NCI-H128 (cell line): ENCODE measurements around the gene PHKG2.

Experiments used
- DNase-seq: peaks from one replicate; lab custom pipeline; 2025; ENCODE audit not compliant: unreplicated experiment; lab: John Stamatoyannopoulos, UW

The PHKG2 gene

DNA sequence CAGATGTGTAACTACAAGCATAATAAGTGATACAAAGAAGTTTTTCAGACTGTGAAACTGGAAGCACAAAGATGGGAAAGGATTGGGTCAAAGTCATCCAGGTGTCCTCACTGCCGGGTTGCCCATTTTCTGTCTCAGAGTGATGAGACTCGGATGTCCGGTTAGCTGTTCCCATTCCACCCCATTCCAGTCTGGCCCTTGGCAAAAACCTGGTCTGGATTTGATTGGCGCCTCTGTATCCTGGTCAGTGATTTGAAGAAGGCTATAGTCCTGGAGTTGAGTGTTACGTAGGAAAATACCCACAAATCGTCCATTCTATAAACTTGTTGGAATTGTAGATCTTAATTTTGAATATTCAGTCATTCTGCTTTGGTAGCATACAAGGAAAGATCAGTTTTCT is 19.9 kb upstream of the PHKG2 start:
- no peak for DNase-seq

DNA sequence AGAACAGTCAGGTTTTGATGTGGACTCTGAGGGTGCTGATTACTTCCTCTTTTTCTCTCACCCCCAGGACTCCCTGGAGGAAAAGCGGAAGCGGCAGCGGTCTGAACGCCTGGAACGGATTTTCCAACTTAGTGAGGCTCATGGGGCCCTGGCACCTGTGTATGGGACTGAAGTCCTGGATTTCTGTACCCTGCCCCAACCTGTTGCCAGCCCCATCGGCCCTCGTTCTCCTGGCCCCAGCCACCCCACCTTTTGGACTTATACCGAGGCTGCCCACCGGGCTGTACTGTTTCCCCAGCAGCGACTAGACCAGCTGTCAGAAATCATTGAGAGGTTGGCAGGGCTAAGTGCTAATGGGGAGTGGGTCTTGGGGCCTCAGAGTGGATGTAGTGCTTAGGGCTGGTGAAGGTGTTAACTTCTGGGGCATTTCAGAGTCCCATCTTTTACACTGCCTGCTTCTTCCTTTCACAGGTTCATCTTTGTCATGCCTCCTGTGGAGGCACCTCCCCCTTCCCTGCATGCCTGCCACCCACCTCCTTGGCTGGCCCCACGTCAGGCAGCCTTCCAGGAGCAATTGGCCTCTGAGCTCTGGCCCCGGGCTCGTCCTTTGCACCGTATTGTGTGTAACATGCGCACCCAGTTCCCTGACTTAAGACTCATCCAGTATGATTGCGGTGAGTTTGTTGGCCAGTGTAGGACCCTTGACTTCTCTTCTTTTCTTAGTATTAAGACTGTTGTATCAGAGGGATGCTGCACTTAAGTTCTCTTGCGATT is 19.1 kb upstream of the PHKG2 start:
- no peak for DNase-seq

DNA sequence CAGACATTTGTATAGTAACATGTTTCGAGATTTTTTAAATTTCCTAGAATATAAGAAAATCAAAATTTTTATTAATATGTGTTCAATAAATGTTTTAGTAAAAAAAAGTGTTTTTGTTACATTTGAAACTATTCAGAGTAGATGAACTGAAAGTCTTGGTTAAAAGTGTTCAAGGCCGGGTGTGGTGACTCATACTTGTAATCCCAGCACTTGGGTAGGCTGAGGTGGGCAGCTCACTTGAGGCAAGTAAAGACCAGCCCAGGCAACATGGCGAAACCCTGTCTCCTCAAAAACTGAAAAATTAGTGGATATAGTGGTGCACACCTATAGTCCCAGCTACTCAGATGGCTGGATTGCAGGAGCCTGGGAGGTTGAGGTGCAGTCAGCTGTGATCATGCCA is 16.8 kb upstream of the PHKG2 start:
- no peak for DNase-seq

DNA sequence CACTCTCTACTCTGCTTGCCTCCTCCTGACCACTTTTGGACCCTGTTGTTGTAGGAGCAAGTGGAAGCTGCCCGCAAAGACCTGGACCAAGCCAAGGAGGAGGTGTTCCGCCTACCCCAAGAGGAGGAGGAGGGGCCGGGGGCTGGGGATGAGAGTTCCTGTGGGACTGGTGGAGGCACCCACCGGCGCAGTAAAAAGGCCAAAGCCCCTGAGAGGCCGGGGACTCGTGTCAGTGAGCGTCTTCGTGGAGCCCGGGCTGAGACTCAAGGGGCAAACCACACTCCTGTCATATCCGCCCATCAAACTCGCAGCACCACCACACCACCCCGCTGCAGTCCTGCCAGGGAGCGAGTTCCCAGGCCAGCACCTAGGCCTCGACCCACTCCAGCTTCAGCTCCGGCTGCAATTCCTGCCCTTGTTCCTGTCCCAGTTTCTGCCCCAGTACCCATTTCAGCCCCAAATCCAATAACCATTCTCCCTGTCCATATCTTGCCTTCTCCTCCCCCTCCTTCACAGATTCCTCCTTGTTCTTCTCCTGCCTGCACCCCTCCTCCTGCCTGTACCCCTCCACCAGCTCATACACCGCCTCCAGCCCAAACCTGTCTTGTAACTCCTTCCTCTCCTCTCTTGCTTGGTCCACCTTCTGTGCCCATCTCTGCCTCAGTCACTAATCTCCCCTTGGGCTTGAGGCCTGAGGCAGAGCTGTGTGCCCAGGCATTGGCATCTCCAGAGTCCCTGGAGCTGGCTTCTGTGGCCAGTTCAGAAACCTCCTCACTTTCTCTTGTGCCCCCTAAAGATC is 11.0 kb upstream of the PHKG2 start:
- no peak for DNase-seq

DNA sequence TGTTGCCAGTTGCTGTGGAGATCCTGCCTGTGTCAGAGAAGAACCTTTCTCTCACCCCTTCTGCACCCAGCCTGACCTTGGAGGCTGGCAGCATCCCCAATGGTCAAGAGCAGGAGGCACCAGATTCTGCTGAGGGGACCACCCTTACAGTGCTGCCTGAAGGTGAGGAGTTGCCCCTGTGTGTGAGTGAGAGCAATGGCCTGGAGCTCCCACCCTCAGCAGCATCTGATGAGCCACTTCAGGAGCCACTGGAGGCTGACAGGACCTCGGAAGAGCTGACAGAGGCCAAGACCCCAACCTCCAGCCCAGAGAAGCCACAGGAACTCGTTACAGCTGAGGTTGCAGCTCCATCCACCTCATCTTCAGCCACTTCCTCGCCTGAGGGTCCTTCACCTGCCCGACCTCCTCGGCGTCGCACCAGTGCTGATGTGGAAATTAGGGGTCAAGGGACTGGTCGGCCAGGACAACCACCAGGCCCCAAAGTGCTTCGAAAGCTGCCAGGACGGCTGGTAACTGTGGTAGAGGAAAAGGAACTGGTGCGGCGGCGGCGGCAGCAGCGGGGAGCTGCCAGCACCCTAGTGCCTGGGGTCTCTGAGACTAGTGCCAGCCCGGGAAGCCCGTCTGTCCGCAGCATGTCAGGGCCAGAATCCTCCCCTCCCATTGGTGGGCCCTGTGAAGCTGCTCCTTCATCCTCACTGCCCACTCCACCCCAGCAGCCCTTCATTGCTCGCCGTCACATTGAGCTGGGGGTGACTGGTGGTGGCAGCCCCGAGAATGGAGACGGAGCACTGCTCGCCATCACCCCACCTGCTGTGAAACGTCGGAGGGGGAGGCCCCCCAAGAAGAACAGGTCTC is 10.2 kb upstream of the PHKG2 start:
- no peak for DNase-seq

DNA sequence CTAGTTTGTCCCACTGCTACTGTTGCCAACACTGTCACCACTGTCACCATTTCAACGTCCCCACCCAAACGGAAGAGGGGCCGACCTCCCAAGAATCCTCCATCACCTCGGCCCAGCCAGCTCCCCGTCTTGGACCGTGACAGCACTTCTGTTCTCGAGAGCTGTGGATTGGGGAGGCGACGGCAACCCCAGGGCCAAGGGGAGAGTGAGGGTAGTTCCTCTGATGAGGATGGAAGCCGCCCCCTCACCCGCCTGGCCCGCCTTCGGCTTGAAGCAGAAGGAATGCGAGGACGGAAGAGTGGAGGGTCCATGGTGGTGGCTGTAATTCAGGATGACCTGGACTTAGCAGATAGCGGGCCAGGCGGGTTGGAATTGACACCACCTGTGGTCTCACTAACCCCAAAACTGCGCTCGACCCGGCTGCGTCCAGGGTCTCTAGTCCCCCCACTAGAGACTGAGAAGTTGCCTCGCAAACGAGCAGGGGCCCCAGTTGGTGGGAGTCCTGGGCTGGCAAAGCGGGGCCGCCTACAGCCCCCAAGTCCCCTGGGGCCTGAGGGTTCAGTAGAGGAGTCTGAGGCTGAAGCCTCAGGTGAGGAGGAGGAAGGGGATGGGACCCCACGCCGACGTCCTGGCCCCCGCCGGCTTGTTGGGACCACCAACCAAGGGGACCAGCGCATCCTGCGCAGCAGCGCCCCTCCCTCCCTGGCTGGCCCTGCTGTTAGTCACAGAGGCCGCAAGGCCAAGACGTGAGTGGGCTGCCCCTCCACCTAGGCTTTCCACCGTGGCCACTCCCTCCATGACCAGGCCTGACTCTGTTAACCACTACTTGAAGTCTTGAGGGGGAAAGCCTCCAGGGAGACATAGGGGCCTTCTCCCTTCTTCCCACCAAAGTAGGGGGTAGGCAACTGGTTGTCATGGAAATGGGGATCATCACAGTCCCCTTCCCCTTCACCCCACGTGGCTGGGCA is 9.0 kb upstream of the PHKG2 start:
- DNase-seq = no peak

DNA sequence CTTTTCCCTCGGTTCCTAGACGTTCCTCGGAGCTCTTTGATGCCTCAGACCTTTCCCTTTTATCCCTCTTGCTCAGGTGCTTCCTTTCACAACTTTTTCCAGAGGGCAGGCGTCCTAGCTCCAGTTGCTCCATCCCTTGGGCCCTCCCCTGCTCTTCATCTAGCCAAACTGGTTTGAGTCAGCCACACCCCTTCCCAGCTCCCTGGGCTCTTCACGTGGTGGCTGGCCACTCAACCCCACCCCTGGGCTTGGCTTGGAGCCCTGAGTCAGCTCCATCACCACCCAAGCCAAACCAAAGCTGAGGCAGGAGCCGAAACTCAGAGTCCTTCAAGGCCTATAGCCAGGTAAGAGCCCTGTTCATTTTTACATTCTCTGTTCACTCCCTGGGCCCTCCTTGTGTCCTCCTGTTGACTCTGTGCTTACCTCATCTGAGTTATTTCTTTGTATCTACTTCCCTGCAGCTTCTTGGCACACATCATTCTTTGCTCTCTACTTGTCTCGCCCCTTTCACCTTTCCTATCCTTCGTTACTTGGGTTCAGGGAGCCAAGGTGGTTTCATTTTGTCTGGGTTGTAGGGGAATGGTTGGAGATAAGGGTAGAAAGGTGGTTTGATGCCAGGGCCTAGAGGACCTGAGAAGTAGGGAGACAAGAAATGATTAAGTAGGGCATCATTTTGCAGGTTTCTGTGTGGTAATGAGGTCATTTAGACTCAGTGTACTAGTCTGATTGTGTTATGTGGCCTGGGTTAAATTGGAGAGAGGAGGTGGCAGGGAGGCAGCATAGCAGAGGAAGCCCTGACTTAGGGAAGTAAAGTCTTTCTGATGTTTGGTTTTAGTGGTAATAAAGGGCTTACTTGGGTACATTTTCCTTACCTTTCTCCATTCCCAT is 7.6 kb upstream of the PHKG2 start:
- DNase-seq = no peak

DNA sequence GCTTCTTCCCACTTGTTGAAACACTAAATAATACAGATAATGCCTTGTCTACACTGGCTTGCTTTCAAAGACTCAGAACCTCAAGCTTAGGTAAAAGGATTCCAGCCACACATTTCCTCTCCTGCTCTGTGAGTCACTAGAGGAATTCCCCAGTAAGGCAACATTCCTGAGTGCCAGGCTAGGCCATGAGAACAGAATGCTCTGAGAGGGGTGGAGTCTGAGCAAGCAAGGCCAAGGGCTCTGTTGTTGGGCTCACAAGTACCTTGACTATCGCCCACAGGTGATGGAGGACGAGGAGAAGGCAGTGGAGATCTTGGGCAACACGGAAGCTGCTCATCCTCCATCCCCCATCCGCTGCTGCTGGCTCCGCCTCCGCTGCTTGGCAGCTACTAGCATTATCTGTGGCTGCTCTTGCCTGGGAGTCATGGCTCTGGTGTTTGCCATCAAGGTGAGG is 6.7 kb upstream of the PHKG2 start:
- DNase-seq = no peak

DNA sequence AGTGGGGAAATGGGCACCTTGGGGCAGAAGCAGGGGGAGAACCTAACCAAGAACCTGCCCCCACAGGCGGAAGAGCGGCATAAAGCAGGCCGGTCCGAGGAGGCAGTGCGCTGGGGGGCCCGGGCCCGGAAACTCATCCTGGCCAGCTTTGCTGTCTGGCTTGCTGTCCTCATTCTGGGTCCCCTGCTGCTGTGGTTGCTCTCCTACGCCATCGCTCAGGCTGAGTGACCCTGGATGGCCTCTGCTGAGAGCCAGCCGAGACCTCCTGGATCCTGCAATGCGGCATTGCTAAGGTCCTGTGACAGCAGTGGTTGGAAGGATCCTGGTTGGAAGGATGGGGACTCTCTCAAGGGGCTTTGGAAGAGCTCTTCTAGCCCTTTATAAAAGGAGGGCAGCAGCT is 4.5 kb upstream of the PHKG2 start:
- DNase-seq = no peak

DNA sequence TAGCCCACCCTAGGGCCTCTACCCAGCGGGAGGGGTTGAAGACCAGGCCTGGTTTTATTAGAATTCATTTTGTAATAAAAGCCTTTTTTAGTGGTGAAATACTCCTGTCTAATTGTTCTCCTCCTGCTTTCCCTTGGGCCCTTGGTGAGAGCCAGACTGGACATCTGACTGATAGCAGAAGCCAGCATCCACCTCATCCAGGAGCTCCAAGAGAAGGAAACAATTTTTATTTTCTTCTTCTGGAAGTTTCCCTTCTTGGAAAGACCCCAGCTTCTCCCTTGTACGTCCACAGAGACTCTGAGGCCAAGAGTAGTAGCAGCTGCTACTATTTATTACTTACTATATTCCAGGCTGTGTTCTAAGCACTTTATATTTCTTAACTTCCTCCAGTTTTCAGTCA is 4.0 kb upstream of the PHKG2 start:
- DNase-seq = no peak

DNA sequence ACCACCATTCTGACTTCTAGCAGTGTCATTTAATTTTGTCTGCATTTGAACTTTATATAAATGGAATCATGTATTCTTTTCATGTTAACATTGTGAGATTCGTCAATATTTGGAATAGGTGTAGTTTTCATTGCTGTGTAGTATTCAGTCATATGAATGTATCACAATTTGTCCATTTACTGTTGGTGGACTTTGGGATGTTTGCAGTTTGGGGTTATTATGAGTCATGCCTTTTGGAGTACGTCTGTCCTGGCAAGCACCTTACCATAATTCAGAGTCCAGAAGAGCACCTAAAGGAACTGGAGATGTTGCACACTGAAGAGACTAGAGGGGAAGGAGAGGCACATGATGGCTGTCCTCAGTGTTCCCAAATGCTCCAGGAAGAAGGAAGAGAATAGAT is 3.1 kb upstream of the PHKG2 start:
- no peak for DNase-seq

DNA sequence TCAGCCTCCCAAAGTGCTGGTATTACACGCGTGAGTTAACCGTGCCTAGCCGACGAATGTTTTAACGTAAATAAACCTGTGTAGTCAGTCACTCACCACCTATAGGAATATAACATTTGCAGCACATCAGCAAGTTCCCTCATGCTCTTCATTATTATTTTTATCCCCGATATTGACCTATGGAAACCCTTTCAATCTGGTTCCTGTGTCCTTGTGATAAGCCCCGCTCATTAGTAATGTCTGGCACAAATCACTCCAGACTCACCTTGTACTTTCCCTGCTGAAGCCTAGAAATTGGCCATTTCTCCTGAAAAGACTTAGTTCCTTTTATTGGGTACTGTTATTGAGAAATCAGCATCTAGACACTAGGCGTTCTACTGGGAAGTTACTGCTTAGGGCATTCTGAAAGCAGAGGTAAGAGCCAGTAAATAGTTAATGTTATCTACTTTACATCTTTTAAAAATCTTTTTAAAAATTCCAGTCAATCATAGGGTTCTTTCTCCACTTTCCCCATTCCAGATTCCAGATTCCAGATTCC is 1.5 kb upstream of the PHKG2 start:
- DNase-seq = no peak

DNA sequence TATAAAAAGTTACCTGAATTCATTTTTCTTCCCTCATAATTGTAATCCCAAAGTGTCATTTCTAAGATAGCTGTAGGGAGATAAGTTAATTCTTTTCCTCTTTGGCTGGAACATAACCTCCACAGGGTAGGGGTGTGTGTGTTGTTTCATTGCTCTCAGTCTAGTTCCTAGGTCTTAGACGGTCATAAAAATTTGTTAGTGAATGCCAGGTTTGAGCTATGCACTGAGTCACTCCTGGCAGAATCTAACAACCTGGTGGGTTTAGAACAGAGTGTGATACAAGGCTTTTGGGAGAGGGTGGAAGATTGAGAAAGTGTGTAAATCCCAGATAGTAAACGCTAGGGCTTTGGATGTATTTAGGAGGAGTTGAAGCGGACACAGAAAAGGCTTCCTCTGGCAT is 894 bp upstream of the PHKG2 start:
- DNase-seq = no peak

DNA sequence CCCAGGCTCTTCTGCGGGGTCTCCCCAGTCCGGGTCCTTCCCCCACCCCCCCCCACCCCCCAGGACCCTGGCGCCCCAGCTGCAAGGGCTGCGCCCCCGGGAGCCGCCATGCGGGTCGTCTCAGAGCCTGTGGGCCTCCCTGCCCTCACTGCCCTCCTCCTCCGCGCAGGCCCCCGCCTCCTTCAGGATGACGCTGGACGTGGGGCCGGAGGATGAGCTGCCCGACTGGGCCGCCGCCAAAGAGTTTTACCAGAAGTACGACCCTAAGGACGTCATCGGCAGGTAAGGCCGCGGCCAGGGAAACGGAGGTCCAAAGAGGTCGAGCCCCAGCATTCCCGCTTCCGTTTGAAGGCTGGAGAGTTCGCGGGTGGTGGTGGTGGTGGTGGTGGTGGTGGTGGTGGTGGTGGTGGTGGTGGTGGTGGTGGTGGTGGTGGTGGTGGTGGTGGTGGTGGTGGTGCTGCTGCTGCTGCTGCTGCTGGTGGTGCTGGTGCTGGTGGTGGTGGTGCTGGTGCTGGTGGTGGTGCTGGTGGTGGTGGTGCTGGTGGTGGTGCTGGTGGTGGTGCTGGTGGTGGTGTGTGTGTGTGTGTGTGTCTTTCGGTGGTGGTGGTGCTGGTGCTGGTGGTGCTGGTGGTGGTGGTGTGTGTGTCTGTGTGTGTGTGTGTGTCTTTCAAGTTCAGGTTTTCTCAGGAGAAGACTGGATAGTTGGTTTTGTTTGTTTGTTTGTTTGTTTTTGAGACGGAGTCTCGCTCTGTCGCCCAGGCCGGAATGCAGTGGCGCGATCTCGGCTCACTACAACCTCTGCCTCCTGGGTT is 615 bp downstream of the PHKG2 start:
- no peak for DNase-seq

DNA sequence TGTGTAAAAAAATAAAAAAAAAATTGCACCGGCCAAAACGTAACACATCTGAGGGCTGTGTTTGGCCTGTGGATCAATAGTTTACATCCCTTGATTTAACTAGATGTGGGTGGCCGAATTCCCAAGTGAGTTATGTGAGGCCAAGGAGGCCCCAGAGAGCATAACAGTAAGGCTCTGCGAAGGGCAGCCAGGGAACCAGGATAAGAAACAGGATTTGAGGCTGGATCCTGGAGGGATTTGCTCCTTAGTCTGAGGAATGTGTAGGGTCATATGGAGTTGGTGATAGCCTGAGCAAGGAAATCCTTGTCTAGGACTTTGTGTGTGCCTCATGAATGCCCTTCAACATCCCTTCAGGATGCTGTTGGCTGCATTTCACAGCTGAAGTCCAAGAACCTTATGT is 2.0 kb downstream of the PHKG2 start:
- no peak for DNase-seq

DNA sequence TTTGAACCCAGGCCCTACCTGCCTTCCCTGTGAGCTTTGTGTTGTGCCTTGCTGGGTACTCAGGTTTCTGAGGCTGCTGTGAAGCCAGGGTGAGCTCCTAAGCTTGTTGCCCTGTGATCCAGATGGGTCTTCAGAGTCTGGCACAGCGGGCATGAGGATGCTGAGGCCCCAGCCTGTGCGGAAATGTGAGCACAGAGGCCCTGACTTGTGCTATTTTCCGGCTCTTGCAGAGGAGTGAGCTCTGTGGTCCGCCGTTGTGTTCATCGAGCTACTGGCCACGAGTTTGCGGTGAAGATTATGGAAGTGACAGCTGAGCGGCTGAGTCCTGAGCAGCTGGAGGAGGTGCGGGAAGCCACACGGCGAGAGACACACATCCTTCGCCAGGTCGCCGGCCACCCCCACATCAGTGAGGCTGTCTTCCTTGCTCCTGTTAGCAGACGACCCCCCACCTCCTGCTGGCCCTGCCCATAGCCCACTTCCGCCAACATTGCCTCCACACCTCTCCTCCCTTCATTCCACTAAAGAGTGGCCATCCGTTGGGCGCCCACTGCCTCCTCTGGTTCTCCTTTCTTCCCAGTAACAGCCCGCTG is 2.7 kb downstream of the PHKG2 start:
- no peak for DNase-seq

DNA sequence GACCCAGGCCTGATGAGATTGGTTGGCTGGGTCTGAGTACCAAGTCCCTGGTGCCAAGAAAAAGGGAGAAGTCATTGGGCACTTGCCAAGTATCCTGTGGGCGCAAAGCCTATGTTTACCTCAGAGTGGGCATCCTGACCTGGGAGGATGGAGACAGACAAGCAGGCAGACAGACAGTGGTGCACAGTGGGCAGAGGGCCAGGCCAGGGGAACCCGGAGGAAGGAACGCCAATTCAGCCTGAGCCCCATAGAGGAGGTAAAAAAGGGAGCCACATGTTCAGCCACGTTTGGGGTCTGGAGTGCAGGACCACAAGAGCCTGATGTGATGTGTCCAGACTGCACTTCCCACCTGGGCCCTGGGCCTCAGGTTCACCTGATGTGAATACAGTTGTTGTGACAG is 5.4 kb downstream of the PHKG2 start:
- DNase-seq = no peak
